ENCODE measurements around the gene C9orf153. TPM values are rescaled to one million over a fixed set of nuclear protein-coding genes. Genes with fewer than 3 reads are reported as not detected.

C9orf153 gene
- total RNA-seq, 2 experiments from 2014 or later = 0.12 to 0.35 TPM

- CTCF ChIA-PET = interaction anchor here (0.9 to 2.1 kb wide), 4 partner anchors 15 to 80 kb away, joined by 3 to 5 read pairs (median 4); no protein-coding TSS in a partner anchor
These were observed 22.9 kb upstream of the C9orf153 start, which contains the start of gene ISCA1 for GRCh38 chr9:86282077-86282978. ISCA1 (minus strand) TSS chr9:86282538; CDS start chr9:86282458, 80 bp downstream.

DNA sequence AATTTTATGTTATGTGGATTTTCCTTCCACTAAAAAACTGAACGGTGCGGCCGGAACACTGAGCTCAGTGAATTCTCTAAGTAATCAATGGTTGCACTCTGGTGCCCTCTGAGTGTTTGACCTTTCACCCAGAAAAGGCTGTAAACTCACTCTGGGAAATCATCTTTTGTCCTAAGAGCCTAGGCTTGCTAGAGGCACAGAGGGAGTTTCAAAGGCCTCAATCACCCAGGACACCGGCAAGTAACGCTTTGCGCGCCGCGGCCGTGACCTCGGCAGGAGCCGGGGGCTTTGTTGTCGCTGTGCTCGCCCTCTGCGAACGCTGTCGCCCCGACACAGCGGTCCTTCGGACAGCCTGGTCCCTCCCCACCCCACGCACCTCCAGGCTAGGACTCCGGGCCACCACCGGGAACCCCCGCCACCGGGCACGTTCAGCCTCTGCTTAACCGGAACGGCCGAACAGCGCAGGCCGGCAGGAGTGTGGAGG is 22.2 kb upstream of the C9orf153 start:
- Mint-ChIP-seq H3K4me3 (peak overlapping the region; percentile 74), H3K4me1 (peaks cover 44% of the 10 kb centered on the region), H3K27me3 (no peaks in the 10 kb centered on the region), H3K36me3 (ENCODE audit: low read depth) (peaks cover 6% of the 10 kb centered on the region), H3K27ac (peak overlapping the region; percentile 99), H3K9me3 (no peaks in the 10 kb centered on the region)
- ChIA-PET CTCF (interaction anchor here (0.7 to 2.1 kb wide), 2 partner anchors 15 to 662 kb away, joined by 3 to 5 read pairs; no protein-coding TSS in a partner anchor), POLR2A (no interaction called here)
- no peak for DNase-seq

More at GRCh38 chr9:86282077-86282978, 22.9 kb upstream of the C9orf153 start, which contains the start of gene ISCA1:
- Mint-ChIP-seq H3K9me3 (no peaks in the 10 kb centered on the region), H3K27ac (peak within 1 kb of the TSS; percentile 99), H3K36me3 (ENCODE audit: low read depth) (peaks cover 8% of the 10 kb centered on the region), H3K4me1 (peaks cover 39% of the 10 kb centered on the region), H3K27me3 (no peaks in the 10 kb centered on the region), H3K4me3 (peak within 1 kb of the TSS; percentile 74)
- POLR2A ChIA-PET = no interaction called here
- peak; percentile 97 for DNase-seq

DNA sequence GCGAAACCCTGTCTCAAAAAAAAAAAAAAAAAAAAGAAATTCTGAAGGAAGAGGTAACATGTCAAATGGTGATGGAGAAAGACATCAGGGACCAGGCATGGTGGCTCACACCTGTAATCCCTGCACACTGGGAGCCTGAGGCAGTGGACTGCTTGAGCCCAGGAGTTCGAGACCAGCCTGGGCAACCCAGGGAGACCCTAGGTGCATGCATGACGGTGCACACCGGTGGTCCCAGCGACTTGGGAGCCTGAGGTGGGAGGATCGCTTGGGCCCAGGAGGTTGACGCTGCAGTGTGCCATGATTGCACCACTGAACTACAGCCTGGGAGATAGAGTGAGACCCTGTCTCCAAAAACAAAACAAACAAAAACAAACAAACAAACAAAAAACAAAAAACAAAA is 21.1 kb upstream of the C9orf153 start:
- Mint-ChIP-seq H3K27ac (no peak overlapping the region), H3K4me1 (peaks cover 44% of the 10 kb centered on the region), H3K4me3 (peak overlapping the region; percentile 74), H3K27me3 (no peaks in the 10 kb centered on the region), H3K36me3 (ENCODE audit: low read depth) (peaks cover 6% of the 10 kb centered on the region), H3K9me3 (no peaks in the 10 kb centered on the region)
- CTCF ChIA-PET = interaction anchor here (0.7 kb wide), 1 partner anchor 61 kb away, joined by 3 read pairs; no protein-coding TSS in a partner anchor
- DNase-seq = no peak
- POLR2A ChIA-PET = no interaction called here

DNA sequence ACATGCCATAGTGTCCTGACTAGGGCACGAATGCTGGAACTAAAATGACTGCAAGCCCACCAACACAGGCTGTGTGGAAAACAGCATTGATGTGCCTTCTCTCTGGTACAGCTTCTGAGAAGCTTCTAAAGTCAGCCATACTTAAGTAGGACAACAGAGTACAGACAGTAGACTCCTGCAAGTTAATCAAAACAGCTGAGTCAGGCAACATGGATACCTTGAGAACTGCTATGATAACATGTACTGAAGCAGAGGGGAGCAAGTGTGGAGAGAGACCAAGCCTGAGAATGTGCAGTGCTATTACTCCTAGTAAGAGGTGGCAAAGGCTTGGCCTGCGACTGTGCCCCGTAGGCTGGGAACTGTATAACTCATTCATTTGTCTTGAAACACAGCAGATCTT is 20.4 kb upstream of the C9orf153 start:
- no peak overlapping the region for H3K27ac Mint-ChIP-seq
- peaks cover 44% of the 10 kb centered on the region for H3K4me1 Mint-ChIP-seq
- no peaks in the 10 kb centered on the region for H3K27me3 Mint-ChIP-seq
- no peaks in the 10 kb centered on the region for H3K9me3 Mint-ChIP-seq
- CTCF ChIA-PET = interaction anchor here (0.6 to 0.7 kb wide), 2 partner anchors 62 to 240 kb away, joined by 3 read pairs; no protein-coding TSS in a partner anchor
- DNase-seq = no peak
- no peak overlapping the region for H3K4me3 Mint-ChIP-seq
- peaks cover 6% of the 10 kb centered on the region for H3K36me3 Mint-ChIP-seq (ENCODE audit: low read depth)
- POLR2A ChIA-PET = no interaction called here

GRCh38 chr9:86277072-86277471 is 17.6 kb upstream of the C9orf153 start:
- Mint-ChIP-seq H3K4me3 (no peak overlapping the region), H3K27ac (no peak overlapping the region), H3K36me3 (ENCODE audit: low read depth) (peaks cover 19% of the 10 kb centered on the region), H3K4me1 (peaks cover 31% of the 10 kb centered on the region), H3K27me3 (no peaks in the 10 kb centered on the region), H3K9me3 (no peaks in the 10 kb centered on the region)
- ChIA-PET CTCF (no interaction called here), POLR2A (no interaction called here)
- no peak for DNase-seq

DNA sequence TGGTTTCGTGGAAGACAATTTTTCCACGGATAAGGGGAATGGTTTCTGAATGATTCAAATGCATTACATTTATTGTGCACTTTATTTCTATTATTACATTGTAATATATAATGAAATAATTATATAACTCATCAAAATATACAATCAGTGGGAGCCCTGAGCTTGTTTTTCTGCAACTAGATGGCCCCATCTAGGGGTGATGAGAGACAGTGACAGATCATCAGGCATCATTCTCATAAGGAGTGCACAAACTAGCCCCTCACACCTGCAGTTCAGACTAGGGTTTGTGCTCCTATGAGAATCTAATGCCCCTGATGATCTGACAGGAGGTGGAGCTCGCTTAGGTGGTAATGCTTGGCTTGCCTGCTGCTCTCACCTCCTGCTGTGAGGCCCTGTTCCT is 16.5 kb upstream of the C9orf153 start:
- H3K36me3 Mint-ChIP-seq (ENCODE audit: low read depth) = peaks cover 30% of the 10 kb centered on the region
- no peak for DNase-seq
- H3K27me3 Mint-ChIP-seq = no peaks in the 10 kb centered on the region
- H3K9me3 Mint-ChIP-seq = peaks cover 2% of the 10 kb centered on the region
- POLR2A ChIA-PET = no interaction called here
- CTCF ChIA-PET = no interaction called here
- H3K4me3 Mint-ChIP-seq = no peak overlapping the region
- H3K27ac Mint-ChIP-seq = no peak overlapping the region
- peaks cover 25% of the 10 kb centered on the region for H3K4me1 Mint-ChIP-seq

DNA sequence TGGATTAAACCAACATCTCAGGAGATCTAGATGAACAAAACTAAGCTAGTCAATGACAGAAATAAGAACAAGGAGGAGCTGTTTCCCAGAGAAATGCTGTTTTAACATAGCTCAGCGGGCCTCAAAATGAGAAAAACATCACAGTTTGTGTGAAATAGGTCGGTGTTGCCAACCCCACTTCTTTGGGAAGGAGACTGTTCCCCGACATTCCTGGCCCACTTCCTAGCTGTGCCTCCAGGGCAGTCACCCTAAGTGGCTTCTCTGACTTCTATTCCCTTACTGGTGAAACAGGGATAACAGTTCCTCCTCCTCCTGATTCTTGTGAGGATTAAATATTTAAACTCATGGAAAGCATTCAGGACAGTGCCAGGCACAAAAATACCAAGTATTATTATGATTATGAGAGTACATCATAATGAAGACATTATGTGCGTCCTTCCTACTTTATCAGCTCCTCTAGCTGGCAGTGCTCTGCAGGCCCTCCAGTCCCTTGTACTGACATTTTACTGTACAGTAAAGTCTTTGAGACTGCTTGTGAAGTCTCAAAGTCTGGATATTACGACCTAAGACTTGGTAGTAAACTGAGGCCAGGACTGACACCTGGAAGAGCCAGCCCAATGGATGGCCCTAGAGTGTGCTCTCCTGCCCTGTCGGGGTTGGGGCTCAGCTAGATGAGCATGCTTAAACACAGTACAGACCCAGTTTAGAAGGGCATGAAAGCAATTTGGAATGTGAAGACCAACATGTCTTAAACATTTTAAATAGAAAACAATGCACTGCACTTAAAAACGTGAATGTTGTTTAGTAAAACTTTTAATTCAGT is 15.6 kb upstream of the C9orf153 start:
- Mint-ChIP-seq H3K4me3 (no peak overlapping the region), H3K4me1 (peaks cover 20% of the 10 kb centered on the region), H3K36me3 (ENCODE audit: low read depth) (peaks cover 29% of the 10 kb centered on the region), H3K27ac (no peak overlapping the region), H3K9me3 (peaks cover 2% of the 10 kb centered on the region), H3K27me3 (no peaks in the 10 kb centered on the region)
- ChIA-PET CTCF (no interaction called here), POLR2A (no interaction called here)
- no peak for DNase-seq

DNA sequence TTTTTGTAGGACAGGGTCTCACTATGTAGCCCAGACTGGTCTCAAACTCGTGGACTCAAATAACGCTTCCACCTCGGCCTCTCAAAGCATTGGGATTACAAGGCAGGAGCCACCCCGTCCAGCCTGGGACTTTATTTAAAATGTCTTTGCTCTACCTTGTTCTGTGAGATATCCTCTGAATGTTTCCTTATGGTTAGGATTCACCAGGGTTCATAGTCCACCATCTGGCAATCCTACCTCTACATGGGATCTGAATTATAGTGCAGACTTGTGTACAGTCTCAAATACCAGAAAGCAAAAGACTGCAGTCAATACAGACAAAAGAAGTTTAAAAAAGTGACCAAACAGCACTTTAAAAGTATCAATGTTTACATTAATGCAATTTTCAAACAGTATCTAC is 12.8 kb upstream of the C9orf153 start:
- no peak for DNase-seq
- H3K27ac Mint-ChIP-seq = no peak overlapping the region
- ChIA-PET CTCF (no interaction called here), POLR2A (no interaction called here)
- H3K4me1 Mint-ChIP-seq = peaks cover 4% of the 10 kb centered on the region
- H3K4me3 Mint-ChIP-seq = no peak overlapping the region
- peaks cover 2% of the 10 kb centered on the region for H3K9me3 Mint-ChIP-seq
- peaks cover 30% of the 10 kb centered on the region for H3K36me3 Mint-ChIP-seq (ENCODE audit: low read depth)
- no peaks in the 10 kb centered on the region for H3K27me3 Mint-ChIP-seq

- no peaks in the 10 kb centered on the region for H3K9me3 Mint-ChIP-seq
- H3K27ac Mint-ChIP-seq = no peak overlapping the region
- H3K27me3 Mint-ChIP-seq = no peaks in the 10 kb centered on the region
- POLR2A ChIA-PET = no interaction called here
- CTCF ChIA-PET = no interaction called here
- DNase-seq = no peak
- H3K36me3 Mint-ChIP-seq (ENCODE audit: low read depth) = peaks cover 17% of the 10 kb centered on the region
- no peaks in the 10 kb centered on the region for H3K4me1 Mint-ChIP-seq
- H3K4me3 Mint-ChIP-seq = no peak overlapping the region
These were observed 4.4 kb upstream of the C9orf153 start for GRCh38 chr9:86263876-86264275.

GRCh38 chr9:86262492-86262891 is 3.0 kb upstream of the C9orf153 start:
- no peak for DNase-seq
- Mint-ChIP-seq H3K9me3 (no peaks in the 10 kb centered on the region), H3K4me1 (no peaks in the 10 kb centered on the region), H3K27ac (no peak overlapping the region), H3K4me3 (no peak overlapping the region), H3K36me3 (ENCODE audit: low read depth) (peaks cover 15% of the 10 kb centered on the region), H3K27me3 (no peaks in the 10 kb centered on the region)
- ChIA-PET POLR2A (no interaction called here), CTCF (interaction anchor here (0.7 kb wide), 1 partner anchor 253 kb away, joined by 3 read pairs; no protein-coding TSS in a partner anchor)

- Mint-ChIP-seq H3K4me3 (no peak overlapping the region), H3K27me3 (no peaks in the 10 kb centered on the region), H3K9me3 (peaks cover 5% of the 10 kb centered on the region), H3K36me3 (ENCODE audit: low read depth) (no peaks in the 10 kb centered on the region), H3K4me1 (no peaks in the 10 kb centered on the region), H3K27ac (no peak overlapping the region)
- CTCF ChIA-PET = no interaction called here
- DNase-seq = no peak
- POLR2A ChIA-PET = no interaction called here
These were observed 2.1 kb downstream of the C9orf153 start for GRCh38 chr9:86257391-86257790.

- ChIA-PET POLR2A (no interaction called here), CTCF (no interaction called here)
- Mint-ChIP-seq H3K4me3 (no peak overlapping the region), H3K9me3 (peaks cover 5% of the 10 kb centered on the region), H3K36me3 (ENCODE audit: low read depth) (no peaks in the 10 kb centered on the region), H3K27ac (no peak overlapping the region), H3K27me3 (no peaks in the 10 kb centered on the region), H3K4me1 (no peaks in the 10 kb centered on the region)
- no peak for DNase-seq
These were observed 2.8 kb downstream of the C9orf153 start for GRCh38 chr9:86256653-86257052.

GRCh38 chr9:86253577-86253976 is 5.9 kb downstream of the C9orf153 start:
- Mint-ChIP-seq H3K4me1 (no peaks in the 10 kb centered on the region), H3K9me3 (peaks cover 5% of the 10 kb centered on the region), H3K4me3 (no peak overlapping the region), H3K27ac (no peak overlapping the region), H3K27me3 (peaks cover 2% of the 10 kb centered on the region), H3K36me3 (ENCODE audit: low read depth) (no peaks in the 10 kb centered on the region)
- POLR2A ChIA-PET = no interaction called here
- DNase-seq = no peak
- CTCF ChIA-PET = interaction anchor here (1.0 kb wide), 1 partner anchor 22 kb away, joined by 4 read pairs; no protein-coding TSS in a partner anchor
